Head of caudate nucleus (tissue), 42 donors: Measurements from ENCODE around the gene DNAJC17.
A peak's percentile ranks its signal among the peaks of the same experiment; 100 is the strongest.

ENCODE experiments used
- DNase-seq, 42 donors: peaks; one replicate each; pipeline versions ENCODE4 v3.0.0 to v3.0.0-alpha.2; 2020 to 2021; ENCODE audit warnings: mixed read lengths in 7 of 42
- intact Hi-C: fragments of 100-400 bp; cut with DNase I; formaldehyde crosslinking; loops from one replicate; pipeline ENCODE4 v1.15.0; 2022

Gene DNAJC17, protein sequence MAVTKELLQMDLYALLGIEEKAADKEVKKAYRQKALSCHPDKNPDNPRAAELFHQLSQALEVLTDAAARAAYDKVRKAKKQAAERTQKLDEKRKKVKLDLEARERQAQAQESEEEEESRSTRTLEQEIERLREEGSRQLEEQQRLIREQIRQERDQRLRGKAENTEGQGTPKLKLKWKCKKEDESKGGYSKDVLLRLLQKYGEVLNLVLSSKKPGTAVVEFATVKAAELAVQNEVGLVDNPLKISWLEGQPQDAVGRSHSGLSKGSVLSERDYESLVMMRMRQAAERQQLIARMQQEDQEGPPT

DNA sequence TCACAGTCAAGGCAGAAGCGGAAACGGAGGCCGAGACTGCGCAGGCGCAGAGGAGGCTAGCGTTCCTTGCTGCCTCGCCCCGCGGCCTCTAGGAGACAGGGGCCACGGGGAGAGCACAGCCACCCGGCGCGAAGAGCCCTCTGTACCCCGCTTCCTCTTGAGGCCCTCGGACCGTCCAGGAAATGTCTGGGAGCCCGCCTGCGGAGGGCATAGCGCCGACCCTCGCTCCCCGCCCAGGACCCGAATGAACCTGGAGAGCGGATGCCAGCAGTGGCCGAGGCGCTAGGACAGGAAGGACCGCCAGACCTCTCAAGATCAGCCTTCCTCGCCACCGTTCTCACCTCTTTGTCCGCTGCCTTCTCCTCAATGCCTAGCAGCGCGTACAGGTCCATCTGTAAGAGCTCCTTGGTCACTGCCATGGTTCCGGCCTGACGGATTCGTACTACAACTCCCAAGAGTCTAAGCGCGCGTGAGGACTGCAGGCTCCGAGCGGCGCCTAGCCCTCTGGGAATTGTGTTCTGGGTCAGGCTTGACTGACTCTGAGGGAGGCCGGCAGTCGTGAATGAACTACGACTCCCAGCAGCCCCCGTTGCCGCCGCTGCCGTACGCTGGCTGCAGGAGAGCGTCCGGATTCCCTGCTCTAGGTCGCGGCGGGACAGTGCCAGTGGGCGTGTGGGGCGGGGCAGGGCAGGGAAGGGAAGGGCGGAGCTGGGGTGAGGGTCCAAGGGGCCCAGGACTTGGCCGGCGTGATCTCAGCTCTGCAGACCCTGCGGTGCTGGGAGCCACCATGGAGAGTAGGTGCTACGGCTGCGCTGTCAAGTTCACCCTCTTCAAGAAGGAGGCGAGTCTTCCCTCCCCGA is at the start of gene DNAJC17, which contains the start of gene ZFYVE19:
TSS of gene DNAJC17 (minus strand) at position 446 of the 860 bp plus-strand sequence. CDS start at position 419, 27 bp downstream.
TSS of gene ZFYVE19 (plus strand) at position 62 of the 860 bp plus-strand sequence. CDS start at position 563, 501 bp downstream.
- intact Hi-C loops: loop anchor here (1.0 to 10.0 kb wide), 3 partner anchors 52 to 240 kb away; partner anchors contain the start of genes CCDC32, RMDN3, RPUSD2 and VPS18

DNA sequence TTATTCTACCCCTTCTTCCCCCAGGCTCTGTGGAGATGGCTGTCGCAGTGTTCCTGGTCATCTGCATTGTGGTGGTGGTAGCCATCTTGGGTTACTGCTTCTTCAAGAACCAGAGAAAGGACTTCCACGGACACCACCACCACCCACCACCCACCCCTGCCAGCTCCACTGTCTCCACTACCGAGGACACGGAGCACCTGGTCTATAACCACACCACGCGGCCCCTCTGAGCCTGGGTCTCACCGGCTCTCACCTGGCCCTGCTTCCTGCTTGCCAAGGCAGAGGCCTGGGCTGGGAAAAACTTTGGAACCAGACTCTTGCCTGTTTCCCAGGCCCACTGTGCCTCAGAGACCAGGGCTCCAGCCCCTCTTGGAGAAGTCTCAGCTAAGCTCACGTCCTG is 49.5 kb upstream of the DNAJC17 start:
- intact Hi-C loops: no loop called here
- no peak for DNase-seq

More for the DNA sequence above, at the start of gene DNAJC17, which contains the start of gene ZFYVE19:
- peak; percentile 94 to 100 (median 98) for DNase-seq

DNA sequence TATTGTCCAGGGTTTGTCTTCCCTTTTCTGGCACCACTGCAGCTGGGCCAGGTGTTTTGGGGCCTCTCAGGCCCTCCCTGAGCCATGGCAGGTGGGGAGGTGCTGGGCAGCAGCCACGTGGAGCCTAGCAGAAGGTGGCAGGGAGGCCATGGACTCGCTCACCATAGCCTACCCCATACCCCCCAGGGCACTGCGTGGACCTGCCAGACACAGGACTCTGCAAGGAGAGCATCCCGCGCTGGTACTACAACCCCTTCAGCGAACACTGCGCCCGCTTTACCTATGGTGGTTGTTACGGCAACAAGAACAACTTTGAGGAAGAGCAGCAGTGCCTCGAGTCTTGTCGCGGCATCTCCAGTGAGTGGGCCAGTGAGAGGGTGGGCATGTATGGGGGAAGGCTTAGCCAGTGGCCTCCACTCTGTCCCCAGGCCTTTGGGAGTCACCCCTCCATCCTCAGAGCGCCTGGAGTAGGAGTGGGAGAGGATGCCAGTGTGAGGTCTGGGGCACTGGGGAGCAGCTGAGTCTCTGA is 48.5 kb upstream of the DNAJC17 start:
- DNase-seq: no peak
- intact Hi-C loops: no loop called here

DNA sequence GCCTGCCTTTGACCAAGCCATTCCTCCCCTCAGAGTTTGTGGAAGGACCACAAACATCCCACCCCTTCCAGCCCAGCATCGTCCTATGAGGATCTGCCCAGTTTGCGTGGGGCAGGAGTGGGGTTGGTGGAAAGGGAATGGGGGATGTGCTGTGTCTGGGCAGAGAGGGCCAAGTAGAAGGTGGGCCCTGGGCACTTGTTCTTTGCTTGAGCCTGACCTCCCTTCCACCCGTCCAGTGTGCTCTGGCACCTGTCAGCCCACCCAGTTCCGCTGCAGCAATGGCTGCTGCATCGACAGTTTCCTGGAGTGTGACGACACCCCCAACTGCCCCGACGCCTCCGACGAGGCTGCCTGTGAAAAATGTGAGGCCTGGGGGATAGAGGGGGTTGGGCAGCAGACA is 46.9 kb upstream of the DNAJC17 start:
- intact Hi-C loops: no loop called here
- DNase-seq: no peak

DNA sequence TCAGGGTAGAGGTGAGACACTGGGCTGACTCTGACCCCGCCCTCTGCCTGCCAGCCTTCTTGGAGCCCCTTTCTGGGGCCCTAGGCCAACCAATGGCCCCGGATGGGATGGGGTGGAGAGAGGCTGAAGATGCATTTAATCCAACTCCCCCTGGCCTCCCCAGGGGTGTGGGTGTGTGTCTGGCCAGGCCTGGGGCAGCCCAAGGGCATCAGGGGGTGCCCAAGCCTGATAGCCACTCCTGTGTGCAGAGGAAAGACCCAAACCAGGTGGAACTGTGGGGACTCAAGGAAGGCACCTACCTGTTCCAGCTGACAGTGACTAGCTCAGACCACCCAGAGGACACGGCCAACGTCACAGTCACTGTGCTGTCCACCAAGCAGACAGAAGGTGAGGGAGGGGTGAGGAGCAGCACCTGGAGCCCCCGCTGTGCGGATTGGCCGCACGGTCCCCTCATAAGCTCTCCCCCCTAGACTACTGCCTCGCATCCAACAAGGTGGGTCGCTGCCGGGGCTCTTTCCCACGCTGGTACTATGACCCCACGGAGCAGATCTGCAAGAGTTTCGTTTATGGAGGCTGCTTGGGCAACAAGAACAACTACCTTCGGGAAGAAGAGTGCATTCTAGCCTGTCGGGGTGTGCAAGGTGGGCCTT is 46.1 kb upstream of the DNAJC17 start:
- DNase-seq: no peak
- intact Hi-C loops: no loop called here

DNA sequence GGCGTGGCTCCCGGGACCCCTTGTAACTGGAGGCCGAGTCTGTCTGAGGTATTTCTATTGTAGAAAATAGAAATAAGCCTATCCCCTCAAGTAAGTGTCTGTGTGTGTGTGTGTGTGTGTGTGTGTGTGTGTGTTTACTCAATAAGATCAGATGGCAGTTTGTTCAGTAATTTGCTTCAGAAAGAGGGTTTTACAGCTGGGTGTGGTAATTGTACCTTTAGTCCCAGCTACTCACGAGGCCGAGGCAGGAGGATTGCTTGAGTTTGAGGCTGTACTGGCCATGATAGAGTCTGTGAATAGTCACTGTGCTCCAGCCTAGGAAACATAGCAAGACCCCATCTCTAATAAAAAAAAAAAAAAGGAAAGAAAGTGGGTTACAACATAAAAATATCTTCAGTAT is 45.3 kb upstream of the DNAJC17 start:
- intact Hi-C loops: no loop called here
- no peak for DNase-seq

DNA sequence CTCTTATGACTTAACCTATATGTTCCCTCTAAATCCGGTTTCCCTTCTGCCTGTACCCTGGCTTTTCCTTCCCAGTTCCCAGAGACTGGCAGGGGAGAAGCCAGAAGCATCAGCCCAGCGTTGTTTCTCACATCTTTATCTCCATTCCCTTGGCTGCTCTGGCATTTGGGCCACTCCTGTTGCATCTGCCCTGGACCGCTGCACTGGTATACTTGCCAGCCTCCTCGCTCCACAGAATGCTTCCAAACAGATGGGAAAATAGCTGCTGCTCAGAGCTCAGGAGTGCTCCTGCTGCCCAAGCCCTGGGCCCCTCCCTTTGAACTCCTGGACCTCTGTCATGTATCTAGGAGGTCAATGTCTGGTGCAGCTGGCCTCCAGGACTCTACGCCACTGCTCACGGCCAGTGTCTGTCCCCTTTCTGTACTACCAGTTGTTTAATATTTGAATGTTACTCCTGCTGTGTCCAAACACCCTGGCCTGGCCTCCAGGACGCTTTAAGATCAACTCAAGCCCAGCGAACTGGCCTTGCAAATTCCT is 43.4 kb upstream of the DNAJC17 start:
- intact Hi-C loops: no loop called here

DNA sequence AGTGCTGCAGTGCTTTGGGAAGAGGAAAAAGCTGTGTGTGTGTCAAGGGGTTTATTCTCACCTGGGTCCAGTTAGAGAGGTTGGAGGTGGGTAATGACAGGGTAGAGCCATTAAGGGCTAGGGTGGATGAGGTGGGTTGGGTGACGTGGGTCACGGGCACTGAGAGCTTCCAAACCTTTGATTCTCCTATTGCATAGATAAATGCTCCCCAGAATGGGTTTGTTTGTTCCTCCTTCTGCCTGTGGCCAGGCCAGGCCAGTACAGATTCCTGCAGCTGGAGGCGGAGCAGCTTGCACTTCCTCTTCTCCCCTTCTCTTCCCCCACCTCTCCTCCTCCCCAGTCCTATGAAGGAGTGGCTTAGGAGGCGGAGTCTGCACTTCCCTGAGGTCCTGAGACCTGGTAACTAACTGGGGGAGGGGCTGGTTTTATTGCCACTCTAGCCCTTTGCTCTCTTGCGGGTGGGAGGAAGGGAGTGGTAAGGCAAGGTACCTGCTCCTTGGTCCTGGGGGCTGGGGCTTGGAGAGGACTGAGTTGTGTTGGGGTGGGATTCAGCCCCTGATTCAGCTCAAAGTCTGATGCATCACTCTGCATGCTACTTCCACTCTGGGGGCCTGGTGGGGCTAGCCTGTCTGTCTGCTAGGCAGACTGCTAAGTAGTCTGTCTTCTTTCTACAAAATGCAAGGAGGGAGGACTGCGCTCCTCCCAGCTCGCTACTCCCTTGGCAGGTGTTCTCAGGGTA is 40.1 kb upstream of the DNAJC17 start:
- DNase-seq: peak in 32 of 42 donors; percentile 14 to 66 (median 33)
- intact Hi-C loops: no loop called here

More for the DNA sequence above, 43.4 kb upstream of the DNAJC17 start:
- no peak for DNase-seq

DNA sequence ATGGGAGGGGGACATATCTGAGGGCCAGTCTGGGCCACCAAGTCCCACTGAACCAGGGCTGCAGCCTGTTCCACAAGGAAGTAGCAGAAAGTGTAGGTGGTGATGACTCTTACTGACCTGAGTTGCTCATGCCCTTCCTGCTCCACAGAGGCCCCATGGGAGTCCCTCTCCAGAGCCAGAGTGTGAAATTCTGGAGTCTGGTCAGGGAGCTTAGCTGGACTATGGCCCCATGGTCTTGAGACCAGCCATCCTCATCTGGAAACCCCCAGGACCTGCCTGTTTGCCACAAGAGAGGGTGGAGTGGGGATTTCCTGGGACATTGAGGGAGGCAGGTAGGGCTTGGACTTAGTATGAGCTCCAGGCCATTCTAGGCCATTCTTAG is 39.6 kb upstream of the DNAJC17 start:
- no peak for DNase-seq
- intact Hi-C loops: no loop called here

DNA sequence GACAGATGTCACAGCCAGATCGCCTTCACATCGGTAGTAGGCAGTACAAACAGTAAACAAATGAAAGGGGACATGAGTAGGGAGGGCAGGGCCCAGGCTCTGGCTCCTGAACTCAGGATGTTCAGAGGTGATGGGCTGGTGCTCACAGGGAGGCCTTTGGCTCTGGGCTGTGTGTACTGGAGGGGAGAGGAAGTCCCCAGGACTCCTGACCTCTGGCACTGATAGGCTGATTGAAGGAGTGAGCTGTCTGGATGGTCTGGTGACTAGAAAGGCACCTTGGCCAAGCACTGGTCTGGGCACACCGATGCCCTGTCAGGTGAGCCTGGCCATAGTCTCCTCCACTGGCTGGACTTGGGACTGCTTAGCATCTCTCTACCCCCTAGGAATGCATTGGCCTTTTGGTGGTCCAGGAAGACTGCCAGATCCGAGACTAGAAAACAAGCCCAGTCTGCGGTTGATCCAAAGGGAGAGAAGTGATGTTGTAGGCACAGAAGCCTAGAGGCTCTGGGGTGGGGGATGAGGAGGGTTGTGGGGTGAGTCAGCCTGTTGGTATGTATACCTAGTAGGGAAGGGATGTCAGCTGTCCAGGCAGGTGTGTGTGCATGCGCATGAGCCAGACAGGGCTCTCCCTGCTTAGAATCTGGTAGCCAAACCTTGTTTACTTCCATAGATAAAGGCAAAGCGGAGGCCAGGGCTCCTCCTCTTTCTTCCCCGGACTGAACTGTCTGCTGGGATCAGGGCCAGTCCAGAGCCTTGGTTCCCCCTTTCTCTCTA is 38.4 kb upstream of the DNAJC17 start:
- DNase-seq: no peak
- intact Hi-C loops: no loop called here

DNA sequence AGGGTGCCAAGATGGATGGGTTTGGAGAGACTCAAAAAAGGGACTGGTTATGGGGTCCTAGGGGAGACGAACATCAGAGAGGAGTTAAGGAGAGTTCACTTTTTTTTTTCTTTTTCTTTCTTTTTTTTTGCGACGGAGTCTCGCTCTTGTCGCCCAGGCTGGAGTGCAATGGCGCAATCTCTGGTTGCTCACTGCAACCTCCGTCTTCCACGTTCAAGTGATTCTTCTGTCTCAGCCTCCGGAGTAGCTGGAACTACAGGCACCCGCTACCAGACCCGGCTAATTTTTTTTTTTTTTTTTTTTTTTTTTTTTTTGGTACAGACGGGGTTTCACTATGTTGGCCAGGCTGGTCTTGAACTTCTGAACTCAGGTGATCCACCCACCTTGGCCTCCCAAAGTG is 37.8 kb upstream of the DNAJC17 start:
- no peak for DNase-seq
- intact Hi-C loops: no loop called here

DNA sequence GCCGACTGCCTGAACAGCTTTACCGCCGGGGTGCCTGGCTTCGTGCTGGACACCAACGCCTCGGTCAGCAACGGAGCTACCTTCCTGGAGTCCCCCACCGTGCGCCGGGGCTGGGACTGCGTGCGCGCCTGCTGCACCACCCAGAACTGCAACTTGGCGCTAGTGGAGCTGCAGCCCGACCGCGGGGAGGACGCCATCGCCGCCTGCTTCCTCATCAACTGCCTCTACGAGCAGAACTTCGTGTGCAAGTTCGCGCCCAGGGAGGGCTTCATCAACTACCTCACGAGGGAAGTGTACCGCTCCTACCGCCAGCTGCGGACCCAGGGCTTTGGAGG is 37.4 kb upstream of the DNAJC17 start:
- intact Hi-C loops: no loop called here
- peak in 1 of 42 donors; percentile 16 for DNase-seq

DNA sequence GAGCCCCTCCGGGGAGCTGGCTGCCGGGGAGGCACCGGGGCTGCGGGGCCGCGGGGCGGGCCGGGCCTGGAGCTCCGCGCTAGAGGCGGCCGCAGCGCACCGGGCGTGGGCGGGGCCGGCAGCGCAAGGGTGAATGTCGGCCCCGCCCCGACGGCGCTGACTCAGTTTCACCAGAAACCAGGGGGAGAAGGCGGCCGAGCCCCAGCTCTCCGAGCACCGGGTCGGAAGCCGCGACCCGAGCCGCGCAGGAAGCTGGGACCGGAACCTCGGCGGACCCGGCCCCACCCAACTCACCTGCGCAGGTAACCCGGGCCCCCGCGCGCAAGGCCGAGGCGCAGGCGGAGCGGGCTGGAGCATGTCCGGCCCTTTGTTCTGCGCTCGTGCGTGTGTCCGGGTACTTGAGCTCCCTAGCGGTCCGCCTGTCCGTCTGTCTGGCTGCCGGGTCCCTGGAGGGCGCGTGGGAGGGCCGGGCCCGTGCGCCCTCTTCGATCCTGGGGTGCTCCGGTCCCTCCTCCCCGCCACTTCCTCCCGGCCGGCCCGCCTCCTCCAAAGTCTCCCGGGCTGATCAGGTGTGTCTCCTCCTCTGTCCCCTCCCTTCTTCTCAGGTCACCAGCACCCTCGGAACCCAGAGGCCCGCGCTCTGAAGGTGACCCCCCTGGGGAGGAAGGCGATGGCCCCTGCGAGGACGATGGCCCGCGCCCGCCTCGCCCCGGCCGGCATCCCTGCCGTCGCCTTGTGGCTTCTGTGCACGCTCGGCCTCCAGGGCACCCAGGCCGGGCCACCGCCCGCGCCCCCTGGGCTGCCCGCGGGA is 36.8 kb upstream of the DNAJC17 start, which contains the start of gene SPINT1:
TSS of gene SPINT1 (plus strand) at position 164 of the 811 bp plus-strand sequence. CDS start at position 671, 507 bp downstream.
- DNase-seq: no peak
- intact Hi-C loops: no loop called here

DNA sequence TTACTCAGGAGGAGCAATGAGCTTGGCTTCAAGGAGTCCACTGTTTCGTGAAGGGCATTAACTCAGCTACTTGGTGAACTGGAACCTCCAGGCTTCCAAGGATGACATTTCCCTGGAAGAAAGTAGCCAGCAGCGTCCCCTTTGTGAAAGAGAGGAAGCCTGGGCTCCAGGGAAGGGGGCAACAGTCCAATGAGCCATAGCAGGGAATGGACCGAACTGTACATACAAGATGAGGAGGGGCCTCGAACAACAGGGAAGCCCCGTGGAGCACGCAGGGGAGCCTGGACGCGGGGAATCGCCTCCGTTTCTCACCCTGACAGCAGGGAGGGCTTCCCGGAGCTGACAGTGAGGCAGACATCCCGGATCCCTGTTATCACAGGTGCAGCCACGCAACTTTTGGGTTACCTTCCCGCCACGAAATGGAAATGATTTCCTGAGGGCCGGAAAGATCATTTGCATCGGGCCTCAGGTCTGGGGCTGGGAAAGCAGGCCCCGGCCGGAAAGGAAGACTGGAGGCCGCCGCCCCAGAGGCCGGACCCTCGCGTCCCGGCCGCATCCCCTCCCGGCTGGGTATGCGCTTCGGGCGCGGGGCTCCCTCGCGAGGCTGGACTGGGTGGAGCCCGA is 36.1 kb upstream of the DNAJC17 start:
- DNase-seq: no peak
- intact Hi-C loops: no loop called here

DNA sequence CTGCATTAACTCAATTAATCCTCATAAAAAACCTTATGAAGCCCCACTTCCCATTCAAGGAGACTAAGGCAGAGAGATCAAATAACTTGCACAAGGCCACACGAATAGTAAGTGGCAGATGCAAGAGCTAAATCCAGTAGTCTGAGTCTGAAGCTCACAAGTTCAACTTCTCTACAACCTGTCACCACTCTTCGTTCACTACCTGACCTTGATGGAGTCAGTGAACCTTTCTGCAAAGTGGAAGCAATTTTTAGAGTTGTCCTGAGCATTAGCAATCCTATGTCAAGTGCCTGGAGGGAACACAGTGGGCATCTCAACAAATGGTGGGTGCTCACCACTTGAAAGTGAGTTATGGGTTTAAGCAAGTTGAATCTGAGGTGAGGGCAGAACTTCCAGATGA is 34.5 kb upstream of the DNAJC17 start:
- DNase-seq: no peak

DNA sequence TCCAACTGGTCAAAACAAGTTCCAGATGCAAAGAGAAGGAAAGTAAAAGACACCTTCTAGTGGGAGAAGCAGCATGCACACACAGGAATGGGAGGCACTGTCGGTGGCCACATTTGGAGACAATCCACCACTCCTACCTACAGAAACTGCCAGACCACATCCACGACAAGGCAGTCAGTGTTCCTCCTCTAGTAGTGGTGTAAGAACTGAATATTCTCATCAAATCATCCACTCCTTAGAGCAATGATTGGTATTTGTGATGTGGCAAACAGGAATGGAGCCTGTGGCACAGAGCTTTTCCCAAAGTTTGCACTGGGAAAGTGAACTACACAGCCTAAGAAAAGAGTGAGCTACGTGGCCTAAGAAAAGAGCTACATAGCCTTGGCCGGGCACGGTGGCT is 31.5 kb upstream of the DNAJC17 start:
- intact Hi-C loops: no loop called here
- DNase-seq: no peak

More for the DNA sequence above, 34.5 kb upstream of the DNAJC17 start:
- intact Hi-C loops: no loop called here
